Activated effector memory CD4-positive, alpha-beta T cell treated with Interleukin-2 at 50 U/mL for 16 hours (primary cell): ENCODE results near the gene BANP.
"Not testable (repeated sequence)": the region's sequence is repeated elsewhere in the genome, so short reads cannot be mapped to it uniquely, and the experiment has no call there.

ENCODE experiments used
- DNase-seq: peaks from one replicate; pipeline ENCODE4 v3.0.0-alpha.2; 2020

The BANP gene

DNA sequence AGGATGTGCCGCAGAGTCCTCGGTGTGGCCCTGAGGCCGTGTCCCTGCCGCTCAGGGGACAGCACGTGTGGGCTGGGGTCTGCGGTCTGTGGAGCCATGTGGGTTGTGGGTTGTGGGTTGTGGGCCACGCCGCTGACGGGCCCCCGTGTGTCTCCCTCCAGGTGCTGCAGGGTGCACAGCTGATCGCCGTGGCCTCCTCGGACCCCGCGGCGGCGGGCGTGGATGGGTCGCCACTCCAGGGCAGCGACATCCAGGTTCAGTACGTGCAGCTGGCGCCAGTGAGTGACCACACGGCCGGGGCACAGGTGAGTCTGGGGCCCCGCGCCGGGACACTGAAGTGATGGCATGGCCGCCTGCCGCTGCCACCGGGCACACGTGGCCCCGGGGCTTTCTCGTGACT lies 120.7 kb downstream of the BANP start:
- DNase-seq: no peak

DNA sequence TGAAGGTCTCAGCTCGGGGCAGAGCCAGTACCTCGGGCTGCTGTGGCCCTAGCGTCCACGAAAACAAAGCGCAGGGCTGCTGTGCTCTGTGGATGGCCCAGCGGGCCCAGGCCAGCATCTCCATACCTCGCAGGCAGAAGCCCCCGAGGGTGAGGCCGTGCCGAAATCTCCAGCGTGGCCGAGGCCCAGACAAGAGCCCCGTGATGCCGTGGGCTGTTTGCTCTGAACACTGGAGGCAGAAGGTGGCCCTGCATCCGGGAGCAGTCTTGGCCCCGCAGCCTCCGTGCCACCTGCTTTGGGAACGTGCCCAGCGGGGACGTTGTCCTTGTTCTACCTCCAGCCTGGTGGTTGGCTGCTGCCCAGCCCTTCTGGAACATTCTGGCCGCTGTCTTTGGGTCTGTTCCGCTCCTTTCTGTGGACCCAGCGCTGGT lies 121.4 kb downstream of the BANP start:
- DNase-seq: no peak

DNA sequence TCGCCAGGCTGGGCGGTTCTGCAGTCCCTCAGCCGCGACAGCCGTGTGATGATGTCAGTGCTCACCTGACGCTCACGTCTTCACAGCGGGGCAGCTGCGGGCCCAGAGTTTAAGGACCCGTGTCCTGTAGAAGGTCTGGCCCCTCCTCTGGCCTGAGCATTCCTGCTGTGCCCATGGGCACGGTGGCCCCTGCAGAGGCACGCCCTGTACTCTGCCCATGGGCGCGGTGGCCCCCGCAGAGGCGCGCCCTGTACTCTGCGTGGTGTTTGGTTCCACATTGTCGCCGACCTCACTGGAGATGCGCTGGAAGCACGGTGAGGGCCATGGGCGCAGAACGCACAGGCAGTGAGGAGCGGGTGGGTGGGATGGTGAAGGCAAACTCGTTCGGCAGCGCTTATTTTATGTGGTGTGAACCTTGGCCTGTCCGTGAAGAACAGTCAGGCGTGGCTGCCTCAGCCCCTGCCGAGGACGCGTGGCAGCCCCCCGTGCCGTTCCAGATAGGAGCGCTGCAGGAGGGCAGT lies 122.0 kb downstream of the BANP start:
- DNase-seq: no peak

DNA sequence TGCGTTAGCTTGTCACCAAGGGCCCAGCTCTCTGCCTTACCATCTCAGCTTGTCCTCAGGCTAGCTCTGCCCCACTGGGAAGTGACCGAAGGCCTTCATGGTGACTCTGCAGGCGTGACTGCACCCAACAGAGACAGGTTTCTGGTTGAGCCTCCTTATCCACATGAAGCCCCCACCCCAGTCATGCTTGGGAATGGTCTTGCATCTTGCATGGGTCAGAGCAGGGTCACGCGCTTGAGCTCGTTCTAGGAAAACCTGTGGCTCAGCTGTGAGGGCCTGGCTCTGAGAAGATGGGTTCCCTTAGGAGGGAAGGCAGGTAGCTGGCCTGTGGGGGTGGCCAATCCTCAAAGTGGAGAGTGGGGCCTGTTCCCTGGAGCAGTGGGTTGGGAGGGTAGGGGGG lies 122.8 kb downstream of the BANP start:
- no peak for DNase-seq

DNA sequence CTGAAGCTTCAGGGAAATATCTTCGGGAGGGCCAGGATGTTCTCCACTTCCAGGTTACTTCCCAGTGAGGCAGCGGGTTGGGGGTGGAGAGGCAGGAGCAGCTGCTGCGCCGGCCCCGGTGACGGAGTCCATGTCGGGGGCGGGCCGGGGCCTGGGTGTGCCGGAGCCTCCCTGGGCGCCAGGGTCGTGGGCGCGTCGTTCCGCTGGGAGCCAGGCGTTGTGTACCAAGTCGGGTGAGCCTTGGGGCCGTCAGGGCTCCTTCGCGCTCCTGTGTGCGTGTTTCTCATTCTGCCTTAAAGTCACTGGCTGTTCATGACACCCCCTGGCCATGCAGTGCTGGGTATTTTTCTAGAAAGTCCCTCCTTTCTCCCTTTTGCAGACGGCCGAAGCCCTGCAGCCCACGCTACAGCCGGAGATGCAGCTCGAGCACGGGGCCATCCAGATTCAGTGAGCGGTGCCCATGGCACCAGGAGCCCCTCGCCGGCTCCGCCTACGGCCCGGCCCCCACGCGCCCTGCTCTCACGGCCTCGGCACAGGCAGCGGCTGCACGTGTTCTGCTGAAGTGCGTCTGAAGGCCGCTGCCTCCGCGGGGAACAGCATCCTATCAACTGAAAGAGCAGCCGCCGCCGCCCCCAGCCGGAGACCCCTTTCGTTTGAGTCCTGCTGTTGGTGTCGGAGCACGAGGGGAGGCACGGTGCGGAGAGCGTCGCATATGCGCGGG lies 125.1 kb downstream of the BANP start:
- DNase-seq: no peak

DNA sequence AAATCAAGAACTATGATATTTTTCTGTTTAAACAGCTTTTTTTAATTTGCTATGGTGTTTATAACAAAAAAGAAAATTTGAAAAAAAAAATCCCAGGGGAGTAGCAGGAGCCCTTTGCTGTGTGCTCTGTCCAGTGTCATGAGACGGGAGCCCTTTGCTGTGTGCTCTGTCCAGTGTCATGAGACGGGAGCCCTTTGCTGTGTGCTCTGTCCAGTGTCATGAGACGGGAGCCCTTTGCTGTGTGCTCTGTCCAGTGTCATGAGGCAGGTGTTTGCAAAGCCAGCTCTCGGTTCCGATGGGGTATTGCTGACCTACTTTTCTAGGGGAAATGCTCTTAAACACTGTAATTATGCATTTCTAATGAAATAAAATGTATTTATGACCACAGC lies 125.7 kb downstream of the BANP start:
- not testable (repeated sequence) for DNase-seq

DNA sequence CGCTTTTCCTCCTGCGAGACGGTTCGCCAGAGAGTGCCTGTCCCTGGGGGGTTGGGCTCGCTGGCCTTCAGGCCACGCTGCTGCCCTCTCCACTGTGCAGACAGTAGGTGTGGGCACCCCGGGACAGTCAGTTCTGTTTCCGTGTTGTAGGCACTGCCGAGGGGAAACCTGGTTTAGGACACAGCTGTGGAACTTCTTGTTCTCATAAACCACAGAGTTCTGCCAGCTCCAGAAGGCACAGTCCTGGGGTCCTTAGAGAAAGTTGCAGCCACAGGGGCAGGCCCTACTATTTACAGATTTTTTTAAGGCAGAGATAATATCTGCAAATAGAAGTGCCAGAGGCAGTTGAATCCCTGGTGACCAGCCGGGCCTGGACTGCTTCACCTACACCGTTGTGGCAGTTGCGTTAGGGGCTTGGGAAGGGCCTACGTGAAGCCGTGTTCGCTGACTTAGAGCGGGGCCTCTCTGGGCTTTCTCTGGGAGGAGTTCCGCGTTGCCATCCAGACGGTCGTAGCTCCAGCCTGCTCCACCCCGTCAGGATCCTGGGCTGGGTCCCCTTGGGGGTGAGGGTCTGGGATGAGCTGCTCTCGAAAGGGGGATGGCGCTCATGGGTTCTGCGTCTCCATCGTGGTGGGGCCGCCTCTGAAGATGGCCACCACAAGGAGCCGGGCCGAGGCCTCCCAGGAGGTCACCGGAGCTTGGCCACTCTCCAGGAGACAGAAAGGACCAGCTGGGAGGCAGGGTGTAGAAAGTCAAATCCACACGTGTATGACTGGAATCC lies 126.3 kb downstream of the BANP start:
- DNase-seq: no peak

DNA sequence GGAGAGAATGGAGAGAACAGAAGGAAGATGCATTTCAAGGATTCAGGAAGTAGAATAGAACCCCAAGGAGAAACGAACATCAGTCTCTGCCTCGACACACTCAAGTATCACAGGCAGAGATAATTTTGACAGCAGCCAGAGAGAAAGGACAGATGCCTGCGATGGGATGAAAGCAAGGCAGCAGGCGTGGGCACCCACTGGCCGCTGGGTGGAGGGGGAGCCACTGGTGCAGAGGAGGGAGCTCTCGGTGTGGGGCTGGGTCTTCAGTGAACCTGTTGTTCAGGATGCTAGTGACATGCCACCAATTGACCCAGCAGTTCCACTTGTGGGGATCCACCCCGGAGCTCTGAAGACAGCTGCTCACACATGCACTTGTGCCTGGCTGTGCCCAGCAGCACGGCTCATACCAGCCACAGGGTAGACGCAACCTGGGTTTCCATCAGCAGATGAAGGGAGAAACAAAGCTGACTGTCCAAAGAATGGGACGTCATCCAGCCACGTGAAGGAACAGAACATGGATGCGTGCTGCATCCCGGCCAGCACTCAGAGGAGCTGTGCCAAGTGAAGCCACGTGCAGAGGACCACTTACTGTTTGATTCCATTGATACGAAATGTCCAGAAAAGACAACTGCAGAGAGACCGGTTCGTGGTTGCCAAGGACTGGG lies 127.0 kb downstream of the BANP start:
- no peak for DNase-seq

DNA sequence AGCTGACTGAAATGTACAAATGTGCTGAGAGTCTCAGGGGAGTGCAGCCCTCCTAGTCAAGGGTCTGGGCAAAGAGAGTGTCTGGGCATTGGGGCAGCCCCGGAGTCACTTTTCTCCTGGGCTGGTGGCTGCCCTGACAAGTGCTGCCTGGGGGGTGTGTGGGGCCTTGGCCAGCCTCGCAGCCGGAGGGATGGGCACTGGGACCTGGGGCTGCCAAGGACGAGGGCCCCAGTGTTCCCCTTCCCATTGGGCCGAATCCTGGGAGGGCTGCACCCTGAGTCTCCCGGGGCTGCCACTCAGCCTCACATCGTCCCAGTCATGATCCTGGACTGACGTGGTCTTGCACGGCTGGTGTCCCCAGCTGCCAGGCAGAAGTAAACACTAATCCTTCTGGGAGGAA lies 132.3 kb downstream of the BANP start:
- DNase-seq: no peak

DNA sequence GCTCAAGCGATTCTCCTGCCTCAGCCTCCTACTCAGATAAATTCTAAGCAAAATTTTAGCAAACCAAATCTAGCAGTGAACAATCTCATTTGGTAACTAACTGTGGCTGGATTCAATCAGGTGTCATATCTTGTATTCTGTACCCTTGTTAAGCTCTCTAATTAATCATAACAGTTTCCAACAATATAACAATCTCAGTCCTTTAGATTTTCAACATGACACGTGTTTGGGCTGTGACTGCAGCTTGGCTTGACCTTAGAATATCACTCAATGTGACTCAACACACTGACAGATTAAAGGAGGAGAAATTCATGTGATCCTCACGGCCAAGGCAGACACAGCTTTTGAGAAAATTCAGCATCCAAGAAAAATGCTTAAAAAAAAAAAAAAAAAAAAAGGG lies 133.6 kb downstream of the BANP start:
- no peak for DNase-seq

DNA sequence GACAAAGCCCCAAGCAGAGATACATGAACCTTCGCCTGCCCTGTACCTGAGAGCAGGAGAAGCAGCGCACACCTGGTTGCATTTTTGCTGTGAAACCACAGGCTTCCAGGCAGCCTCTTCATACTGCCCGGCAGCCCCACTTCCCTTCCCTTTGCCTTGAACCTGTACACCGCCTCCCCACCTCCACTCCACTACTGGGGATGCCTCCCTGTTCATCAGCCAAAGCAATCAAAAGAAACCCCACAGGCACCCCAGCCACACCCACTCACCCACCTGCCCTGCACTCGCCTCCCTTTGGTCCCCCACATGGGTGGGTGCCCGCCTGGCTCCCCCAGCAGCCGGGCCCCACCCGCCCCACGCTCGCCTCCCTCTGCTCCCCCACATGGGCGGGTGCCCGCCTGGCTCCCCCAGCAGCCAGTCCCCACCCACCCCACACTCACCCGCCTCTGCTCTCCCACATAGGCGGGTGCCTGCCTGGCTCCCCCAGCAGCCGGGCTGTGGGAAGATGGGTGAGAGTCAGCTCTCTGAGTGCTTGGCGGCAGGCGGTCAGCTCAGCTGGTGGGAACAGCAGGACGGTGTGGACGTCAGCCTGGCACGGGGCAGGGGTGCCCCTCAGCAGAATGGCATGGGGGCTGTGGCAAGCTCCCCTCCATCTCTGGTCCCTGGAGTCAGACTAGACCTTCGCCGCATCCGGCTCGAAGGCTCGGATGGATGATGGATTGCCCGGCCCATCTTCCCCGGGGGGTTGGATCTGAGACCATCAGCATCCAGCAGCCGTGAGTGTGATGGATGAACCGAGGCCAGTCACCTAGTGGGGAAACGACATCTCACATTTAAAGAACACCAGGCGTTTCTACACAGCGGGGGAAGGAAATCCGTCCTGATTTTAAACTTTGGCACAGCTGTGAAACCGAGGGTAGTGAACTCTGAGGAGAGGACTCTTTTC lies 135.6 kb downstream of the BANP start:
- no peak for DNase-seq

DNA sequence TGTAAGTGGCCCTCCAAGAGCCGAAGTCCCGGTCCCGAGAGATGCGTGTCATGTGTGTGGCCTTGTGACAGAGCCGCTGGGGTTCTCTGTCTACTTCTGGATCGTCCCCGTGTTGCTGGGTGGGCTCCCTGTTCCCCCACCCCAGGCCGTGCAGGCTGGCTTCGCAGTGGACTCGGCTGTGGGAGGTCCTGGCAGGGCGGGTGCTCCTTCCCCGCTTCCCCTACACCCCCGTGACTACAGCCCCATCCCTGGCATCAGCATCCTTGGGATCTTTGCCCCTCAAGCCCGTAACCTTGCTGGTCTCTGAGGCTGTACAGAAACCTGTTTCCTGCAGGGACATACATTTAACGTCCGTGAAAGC lies 136.3 kb downstream of the BANP start:
- DNase-seq: no peak

DNA sequence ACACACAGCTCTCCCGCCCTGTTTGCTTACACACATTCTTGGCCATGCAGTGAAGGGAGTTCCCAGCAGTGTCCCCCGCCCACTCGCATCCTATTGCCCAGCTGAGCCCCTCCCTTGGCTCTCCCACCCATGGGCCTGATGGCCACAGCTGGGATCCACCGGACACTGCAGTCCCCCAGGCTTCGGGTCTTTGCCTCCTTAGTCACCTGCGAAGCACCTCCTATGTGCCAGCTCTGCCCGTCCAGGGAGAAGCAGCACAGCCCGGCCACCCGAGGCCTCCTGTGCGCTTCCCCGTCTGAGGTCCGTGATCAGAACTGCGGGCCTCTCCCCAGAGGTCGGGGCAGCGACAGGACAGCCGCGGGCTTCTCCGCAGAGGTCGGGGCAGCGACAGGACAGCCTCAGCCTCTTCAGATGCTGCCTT lies 136.9 kb downstream of the BANP start:
- DNase-seq: no peak

DNA sequence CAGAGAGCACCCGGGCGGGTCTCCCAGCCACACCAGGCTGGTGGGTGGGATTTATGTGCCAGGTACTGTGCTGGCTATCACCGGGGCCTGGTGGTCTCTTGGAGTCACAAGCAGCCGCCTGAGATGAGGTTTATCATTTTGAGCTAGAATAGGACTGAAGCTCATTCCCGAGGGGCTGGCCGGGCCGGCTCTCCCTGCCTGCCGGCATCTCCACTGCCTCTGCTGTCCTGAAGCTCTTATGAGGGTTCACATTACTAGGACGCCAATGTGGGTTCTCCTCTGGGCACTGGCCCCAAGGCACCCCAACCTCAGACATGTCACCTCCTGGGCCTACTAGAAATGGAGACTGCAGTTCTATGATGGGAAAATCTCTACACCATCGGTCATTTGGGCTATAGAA lies 137.4 kb downstream of the BANP start:
- DNase-seq: not testable (repeated sequence)

DNA sequence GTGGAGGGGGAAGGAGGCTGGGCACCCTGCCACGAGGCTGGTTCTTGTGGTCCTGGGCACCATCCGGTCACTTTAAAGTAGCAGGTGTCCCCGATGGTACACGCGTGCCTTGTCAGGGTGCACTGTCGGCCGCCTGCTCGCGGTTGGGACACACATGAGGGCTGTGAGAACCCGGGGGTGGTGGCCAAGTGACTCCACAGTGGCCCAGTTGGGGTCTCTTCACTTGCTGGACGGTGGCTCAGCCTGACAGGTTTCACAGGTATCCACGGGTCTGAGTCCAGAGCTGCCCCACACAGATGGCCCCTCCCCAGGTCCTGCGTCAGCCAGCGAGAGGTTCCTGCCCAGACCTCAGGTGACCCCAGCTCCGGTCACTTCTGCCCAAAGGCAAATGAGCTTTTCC lies 137.8 kb downstream of the BANP start:
- DNase-seq: not testable (repeated sequence)

DNA sequence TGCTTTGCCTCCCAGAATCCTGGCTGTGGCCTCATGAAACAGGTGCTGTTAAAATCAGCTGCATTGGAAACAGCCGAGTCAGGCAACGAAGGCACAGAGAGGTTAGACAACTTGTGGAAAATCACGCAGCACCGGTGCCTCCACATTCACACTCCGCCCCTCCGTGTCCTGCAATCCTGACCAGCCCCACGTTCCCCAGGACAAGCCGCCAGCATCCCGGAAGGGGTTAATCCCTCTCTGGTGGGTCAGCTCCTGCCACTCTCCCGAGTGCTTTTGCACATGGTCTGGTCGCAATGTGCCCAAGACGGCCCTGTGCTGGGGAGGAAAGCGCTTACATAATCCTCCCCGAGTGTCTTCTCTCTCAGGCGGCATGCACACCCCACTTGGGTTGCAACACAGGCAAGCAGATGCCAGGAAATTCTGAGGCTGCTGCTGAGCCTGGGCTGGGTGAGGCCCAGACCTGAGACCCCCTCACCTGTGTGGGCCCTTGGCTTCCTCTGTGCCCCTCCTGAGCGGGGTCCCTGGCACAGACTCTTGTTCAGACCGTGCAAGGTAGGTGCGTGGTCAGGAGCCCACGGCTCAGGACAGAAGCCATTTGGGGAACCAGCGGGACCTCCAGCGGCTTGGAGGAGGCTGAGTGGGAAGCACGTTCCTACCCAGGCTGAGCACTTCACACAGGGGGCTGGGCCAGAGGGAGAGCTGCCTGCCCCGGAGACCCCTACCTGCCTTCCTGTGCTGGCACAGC lies 138.6 kb downstream of the BANP start:
- not testable (repeated sequence) for DNase-seq

DNA sequence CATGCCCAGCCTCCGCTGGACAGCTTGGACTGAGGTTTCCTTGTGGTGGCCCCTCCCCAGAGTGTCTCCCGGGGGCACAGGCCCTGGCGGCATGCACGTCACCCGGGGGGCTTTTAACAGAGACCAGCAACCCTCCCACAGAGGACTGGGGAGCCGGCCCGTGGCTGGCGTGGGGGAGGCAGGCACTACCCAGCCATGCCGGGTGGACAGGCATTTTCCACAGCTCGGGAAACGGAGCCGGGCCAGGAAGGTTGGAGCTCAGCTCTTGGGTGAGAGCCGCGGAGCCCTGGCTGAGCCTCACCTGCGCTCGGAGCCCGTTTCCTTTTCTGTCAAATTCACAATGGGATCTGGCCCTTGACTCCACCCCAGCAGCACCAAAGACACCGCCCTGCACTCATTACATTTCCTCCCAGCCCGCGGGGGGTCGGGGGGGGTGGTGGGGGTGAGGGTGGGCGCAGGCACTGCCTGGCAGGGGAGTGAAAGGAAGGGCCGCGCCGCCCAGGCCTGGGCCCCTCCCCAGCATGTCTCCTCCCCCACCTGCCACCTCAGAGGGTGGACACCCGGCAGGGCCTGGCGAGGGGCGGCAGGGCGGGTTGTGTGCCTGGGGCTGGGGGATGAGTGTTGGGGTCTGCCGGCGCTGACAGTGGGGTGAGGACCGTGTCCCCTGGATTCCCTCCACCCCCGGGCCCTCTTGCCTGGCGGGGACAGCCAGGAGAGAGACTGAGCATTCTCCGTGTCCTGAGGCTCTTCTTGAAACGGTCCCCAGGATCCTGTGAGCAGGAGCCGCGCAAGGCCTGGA lies 139.3 kb downstream of the BANP start:
- not testable (repeated sequence) for DNase-seq

DNA sequence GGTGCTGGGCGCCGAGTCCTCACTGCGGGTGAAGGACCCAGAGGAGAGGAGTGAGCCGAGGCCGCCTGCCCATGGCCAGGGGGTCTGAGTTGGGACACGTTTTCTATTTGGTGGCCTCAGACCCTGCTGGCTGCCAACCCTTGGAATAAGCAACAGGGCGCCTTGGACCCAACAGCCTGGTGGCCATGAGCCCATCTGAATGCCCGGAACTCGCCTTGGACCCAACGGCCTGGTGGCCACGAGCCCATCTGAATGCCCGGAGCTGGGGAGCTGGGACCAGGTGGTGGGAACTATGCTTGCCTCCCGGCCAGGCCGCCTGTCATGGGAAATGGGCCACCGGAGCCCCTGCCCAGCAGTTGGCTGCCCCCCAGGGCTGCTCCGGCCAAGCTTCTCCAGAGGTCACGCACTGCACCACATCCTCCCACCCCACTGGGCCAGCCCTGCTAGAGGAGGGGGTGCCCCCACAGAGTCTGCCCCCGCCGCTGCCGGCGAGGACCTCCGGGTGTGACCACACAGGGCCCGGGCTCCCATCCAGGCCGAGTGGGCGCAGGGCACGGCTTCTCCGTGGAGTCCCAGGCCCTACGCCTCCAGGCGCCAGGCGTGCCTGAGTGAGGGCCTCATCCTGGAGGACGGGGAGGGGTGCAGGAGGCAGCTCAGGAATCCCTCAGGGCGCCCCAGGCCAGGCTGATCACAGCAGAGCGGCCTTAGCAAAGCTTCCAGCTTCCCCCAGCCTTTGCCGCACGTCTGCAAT lies 140.2 kb downstream of the BANP start:
- not testable (repeated sequence) for DNase-seq

DNA sequence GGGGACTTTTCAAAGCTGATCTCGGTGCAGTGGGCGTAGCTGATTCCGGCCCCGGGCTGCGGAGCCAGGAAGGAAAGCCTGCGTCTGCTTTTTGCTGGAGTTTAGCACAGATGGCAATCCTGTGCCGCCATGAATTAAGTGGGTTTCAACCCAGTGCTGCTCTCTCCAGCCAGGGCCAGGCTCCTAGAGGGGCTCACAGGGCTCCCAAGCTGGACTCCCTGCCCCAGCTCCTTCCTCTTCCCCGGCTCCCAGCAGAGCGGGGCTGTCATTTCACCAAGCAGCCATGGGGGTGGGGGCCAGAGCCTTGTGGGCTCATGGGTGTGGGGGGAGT lies 140.7 kb downstream of the BANP start:
- DNase-seq: not testable (repeated sequence)
